ENCODE measurements around the gene MESP2.

Gene MESP2

DNA sequence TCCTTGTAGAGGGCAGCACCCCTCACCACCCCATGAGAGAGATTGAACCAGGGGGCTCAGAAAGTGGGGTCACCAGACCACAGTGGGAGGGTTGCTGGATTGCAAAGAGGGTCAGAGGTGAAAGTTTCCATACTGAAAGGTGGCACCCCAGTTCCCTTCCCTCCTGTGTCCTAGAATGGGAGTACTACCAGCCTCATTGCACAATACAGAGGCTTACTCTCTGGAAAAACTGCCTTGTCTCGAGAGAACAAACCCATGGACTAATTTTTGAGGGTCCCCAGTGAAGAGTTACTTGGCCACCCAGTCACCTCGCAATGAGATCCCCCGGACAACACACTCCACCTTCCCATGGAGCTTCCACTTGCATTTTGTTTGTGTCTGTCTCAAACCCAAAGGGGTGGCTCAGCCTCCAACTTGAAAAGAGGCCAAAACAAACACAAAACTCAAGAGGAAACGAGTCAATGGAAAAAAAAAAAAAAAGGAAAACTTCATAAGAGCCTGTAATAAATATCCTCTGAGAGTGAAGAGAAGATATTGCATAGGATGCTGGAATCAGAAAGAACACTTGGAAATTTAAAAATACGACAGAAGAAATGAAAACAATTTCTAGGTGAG, 18.6 kb downstream of the MESP2 start:
- Mint-ChIP-seq H3K36me3 (peaks cover 2% of the 10 kb centered on the region), H3K4me3 (no peak overlapping the region), H3K4me1 (peaks cover 6% of the 10 kb centered on the region), H3K27me3 (peaks cover 3% of the 10 kb centered on the region), H3K9me3 (peaks cover 6% of the 10 kb centered on the region), H3K27ac (no peak overlapping the region)
- DNase-seq (ENCODE audit: low spot score in 2 of 2) (no peak), ATAC-seq (ENCODE audit: low read depth) (no peak)

DNA sequence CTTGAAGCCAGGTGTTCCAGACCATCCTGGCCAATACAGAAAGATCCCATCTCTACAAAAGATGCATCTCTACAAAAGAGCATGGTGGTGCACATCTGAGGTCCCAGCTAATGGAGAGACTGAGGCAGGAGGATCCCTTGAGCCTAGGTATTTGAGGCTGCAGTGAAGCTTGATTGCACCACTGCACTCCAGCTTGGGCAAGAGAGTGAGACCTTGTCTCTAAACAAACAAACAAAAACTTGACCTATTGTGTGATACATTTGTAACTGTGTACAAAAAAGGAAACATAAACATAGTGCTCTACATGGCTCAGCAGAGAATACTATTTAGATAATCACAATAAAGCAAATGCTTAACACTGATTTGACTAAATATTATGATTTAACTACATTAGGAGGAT, 19.9 kb downstream of the MESP2 start:
- H3K27me3 Mint-ChIP-seq: peaks cover 3% of the 10 kb centered on the region
- H3K9me3 Mint-ChIP-seq: peaks cover 6% of the 10 kb centered on the region
- H3K27ac Mint-ChIP-seq: no peak overlapping the region
- H3K4me1 Mint-ChIP-seq: peaks cover 12% of the 10 kb centered on the region
- ATAC-seq (ENCODE audit: low read depth): no peak
- no peak for DNase-seq (ENCODE audit: low spot score in 2 of 2)
- peaks cover 2% of the 10 kb centered on the region for H3K36me3 Mint-ChIP-seq
- H3K4me3 Mint-ChIP-seq: no peak overlapping the region

DNA sequence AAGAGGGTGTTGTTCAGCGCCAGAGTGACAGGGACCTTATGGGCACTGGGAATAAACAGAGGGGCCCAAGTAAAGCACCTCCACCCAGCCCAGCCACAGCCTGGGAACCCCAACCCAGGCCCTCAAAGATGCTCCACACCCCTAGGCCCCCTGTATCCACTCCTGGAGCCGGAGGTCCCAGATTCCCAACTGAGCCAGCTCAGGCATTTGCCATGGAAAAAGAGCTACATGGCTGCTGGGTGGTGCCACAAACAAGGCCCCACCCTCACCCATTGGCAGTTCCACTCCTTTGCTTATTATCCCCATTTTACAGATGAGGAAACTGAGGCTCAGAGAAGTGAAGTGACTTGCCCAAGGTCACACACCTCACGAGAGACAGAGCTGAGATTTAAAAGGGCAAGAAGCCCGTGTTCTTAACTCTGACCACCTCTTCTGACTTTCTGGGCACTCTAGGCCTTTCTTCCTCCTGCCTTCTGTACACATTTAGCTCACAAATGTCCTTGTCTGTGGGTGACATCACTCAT, 21.6 kb downstream of the MESP2 start:
- no peak for ATAC-seq (ENCODE audit: low read depth)
- H3K4me3 Mint-ChIP-seq: no peak overlapping the region
- peaks cover 14% of the 10 kb centered on the region for H3K27me3 Mint-ChIP-seq
- peaks cover 6% of the 10 kb centered on the region for H3K9me3 Mint-ChIP-seq
- H3K27ac Mint-ChIP-seq: no peak overlapping the region
- peaks cover 5% of the 10 kb centered on the region for H3K36me3 Mint-ChIP-seq
- DNase-seq (ENCODE audit: low spot score in 2 of 2): no peak
- H3K4me1 Mint-ChIP-seq: peaks cover 15% of the 10 kb centered on the region

GRCh38 chr15:89799011-89799911, 23.1 kb downstream of the MESP2 start:
- DNase-seq (ENCODE audit: low spot score in 2 of 2) (no peak), ATAC-seq (ENCODE audit: low read depth) (peak; percentile 63)
- Mint-ChIP-seq H3K4me1 (peaks cover 15% of the 10 kb centered on the region), H3K9me3 (peaks cover 6% of the 10 kb centered on the region), H3K36me3 (peaks cover 5% of the 10 kb centered on the region), H3K27me3 (peaks cover 16% of the 10 kb centered on the region), H3K27ac (no peak overlapping the region), H3K4me3 (no peak overlapping the region)

DNA sequence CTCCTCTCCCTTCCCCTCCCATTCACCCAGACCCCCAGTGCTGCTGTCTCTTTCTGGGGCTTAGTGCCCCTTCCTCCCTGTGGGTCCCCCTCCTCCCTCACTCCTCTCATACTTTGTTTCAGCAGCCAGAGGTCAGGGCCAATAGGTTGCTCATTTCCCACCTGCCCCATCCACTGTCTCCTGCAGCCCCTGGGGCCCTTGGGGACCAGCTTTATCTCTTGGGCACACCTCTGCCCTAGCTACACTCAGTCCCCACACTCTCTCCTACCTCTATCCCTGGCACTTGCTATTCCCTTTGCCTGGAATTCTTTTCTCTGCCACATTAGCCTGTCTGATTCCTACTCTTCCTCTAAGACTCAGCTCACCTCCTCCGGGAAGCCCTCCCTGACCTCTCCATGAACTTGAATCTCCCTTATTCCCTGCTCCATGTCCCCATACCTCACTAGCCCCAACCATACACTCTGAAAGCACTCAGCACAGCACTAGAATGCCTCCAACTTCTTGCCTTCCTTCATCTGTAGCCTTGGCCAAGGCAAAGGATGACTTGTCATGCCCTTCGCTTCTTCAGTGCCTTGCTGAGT, 23.9 kb downstream of the MESP2 start:
- no peak for DNase-seq (ENCODE audit: low spot score in 2 of 2)
- H3K27ac Mint-ChIP-seq: no peak overlapping the region
- no peak for ATAC-seq (ENCODE audit: low read depth)

GRCh38 chr15:89801471-89802195, 25.5 kb downstream of the MESP2 start:
- Mint-ChIP-seq H3K4me3 (no peak overlapping the region), H3K9me3 (peaks cover 2% of the 10 kb centered on the region), H3K27ac (no peak overlapping the region), H3K36me3 (peaks cover 5% of the 10 kb centered on the region), H3K4me1 (peaks cover 15% of the 10 kb centered on the region), H3K27me3 (peaks cover 21% of the 10 kb centered on the region)
- no peak for ATAC-seq (ENCODE audit: low read depth)
- no peak for DNase-seq (ENCODE audit: low spot score in 2 of 2)

More for the DNA sequence above, 23.9 kb downstream of the MESP2 start:
- Mint-ChIP-seq H3K4me3 (no peak overlapping the region), H3K27me3 (peaks cover 19% of the 10 kb centered on the region), H3K36me3 (peaks cover 5% of the 10 kb centered on the region), H3K9me3 (peaks cover 5% of the 10 kb centered on the region), H3K4me1 (peaks cover 15% of the 10 kb centered on the region)

- no peak for ATAC-seq (ENCODE audit: low read depth)
- Mint-ChIP-seq H3K4me3 (no peak overlapping the region), H3K27ac (no peak overlapping the region), H3K9me3 (no peaks in the 10 kb centered on the region), H3K27me3 (peaks cover 21% of the 10 kb centered on the region), H3K4me1 (peaks cover 15% of the 10 kb centered on the region), H3K36me3 (peaks cover 4% of the 10 kb centered on the region)
- DNase-seq (ENCODE audit: low spot score in 2 of 2): no peak
Observed at GRCh38 chr15:89802231-89802928, 26.2 kb downstream of the MESP2 start.

- peaks cover 15% of the 10 kb centered on the region for H3K4me1 Mint-ChIP-seq
- no peak overlapping the region for H3K27ac Mint-ChIP-seq
- peaks cover 21% of the 10 kb centered on the region for H3K27me3 Mint-ChIP-seq
- no peak overlapping the region for H3K4me3 Mint-ChIP-seq
- H3K36me3 Mint-ChIP-seq: peaks cover 4% of the 10 kb centered on the region
- DNase-seq (ENCODE audit: low spot score in 2 of 2) (no peak), ATAC-seq (ENCODE audit: low read depth) (no peak)
- H3K9me3 Mint-ChIP-seq: no peaks in the 10 kb centered on the region
Observed at GRCh38 chr15:89802986-89803824, 27.1 kb downstream of the MESP2 start.

- no peaks in the 10 kb centered on the region for H3K9me3 Mint-ChIP-seq
- H3K27me3 Mint-ChIP-seq: peaks cover 21% of the 10 kb centered on the region
- peaks cover 14% of the 10 kb centered on the region for H3K4me1 Mint-ChIP-seq
- no peak overlapping the region for H3K27ac Mint-ChIP-seq
- H3K36me3 Mint-ChIP-seq: peaks cover 4% of the 10 kb centered on the region
- no peak overlapping the region for H3K4me3 Mint-ChIP-seq
- ATAC-seq (ENCODE audit: low read depth) (no peak), DNase-seq (ENCODE audit: low spot score in 2 of 2) (no peak)
Observed at GRCh38 chr15:89803941-89804800, 28.0 kb downstream of the MESP2 start.

DNA sequence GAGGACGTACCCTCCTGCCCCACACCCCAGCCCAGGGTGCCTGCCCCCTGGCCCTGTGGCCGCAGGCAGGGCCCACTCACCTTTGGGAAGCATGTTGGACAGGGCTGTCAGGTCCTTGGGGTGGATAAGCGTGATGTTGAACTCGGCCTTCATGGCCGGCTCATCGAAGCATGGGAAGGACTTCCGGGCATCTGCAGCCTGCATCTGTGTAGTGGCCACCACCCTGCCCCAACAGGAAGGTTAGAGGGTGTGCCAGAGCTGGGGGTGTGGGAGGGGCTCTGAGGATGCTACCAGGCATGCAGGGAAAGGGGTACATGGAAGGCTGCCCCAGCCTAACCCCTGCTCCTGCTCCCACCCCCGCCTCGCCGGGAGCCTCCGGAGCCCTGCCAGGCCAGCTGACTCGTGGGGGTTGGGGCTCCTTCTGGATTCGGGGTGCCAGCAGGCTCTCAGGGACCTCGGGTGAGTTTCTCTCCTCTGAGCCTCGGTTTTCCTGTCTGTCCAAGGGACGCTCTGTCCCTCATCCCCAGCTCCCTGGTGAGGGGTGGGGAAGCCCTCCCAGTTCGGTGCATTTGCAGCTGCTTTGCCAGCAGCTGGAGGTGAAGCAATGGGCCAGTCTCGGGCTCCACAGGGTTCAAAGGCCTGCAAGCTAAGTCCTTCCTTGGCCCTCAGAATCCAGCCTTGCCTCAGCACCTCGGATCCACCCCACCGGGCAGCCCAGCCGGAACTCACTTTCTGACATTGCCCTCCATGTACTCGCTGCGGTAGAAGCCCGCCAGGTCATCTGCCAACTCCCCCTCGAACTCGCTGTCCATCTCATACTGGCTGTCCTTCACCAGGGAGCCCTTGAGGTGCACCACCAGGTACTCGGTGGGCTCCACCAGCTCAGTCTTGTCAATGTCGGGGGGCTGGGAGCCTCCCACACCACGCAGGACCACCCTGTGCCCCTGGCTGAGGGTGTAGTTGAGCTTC, 29.4 kb downstream of the MESP2 start:
- DNase-seq (ENCODE audit: low spot score in 2 of 2) (no peak), ATAC-seq (ENCODE audit: low read depth) (no peak)
- Mint-ChIP-seq H3K27ac (no peak overlapping the region), H3K4me3 (no peak overlapping the region), H3K27me3 (peaks cover 21% of the 10 kb centered on the region), H3K36me3 (peaks cover 6% of the 10 kb centered on the region), H3K4me1 (peaks cover 3% of the 10 kb centered on the region), H3K9me3 (no peaks in the 10 kb centered on the region)

- H3K4me1 Mint-ChIP-seq: peaks cover 3% of the 10 kb centered on the region
- H3K36me3 Mint-ChIP-seq: peaks cover 6% of the 10 kb centered on the region
- H3K4me3 Mint-ChIP-seq: no peak overlapping the region
- peaks cover 21% of the 10 kb centered on the region for H3K27me3 Mint-ChIP-seq
- H3K27ac Mint-ChIP-seq: no peak overlapping the region
- H3K9me3 Mint-ChIP-seq: no peaks in the 10 kb centered on the region
- ATAC-seq (ENCODE audit: low read depth) (no peak), DNase-seq (ENCODE audit: low spot score in 2 of 2) (no peak)
Observed at GRCh38 chr15:89806210-89806558, 30.1 kb downstream of the MESP2 start.
